Measurements from ENCODE around the gene NTS. TPM values are rescaled to one million over a fixed set of nuclear protein-coding genes. Genes with fewer than 3 reads are reported as not detected.

The NTS gene, protein sequence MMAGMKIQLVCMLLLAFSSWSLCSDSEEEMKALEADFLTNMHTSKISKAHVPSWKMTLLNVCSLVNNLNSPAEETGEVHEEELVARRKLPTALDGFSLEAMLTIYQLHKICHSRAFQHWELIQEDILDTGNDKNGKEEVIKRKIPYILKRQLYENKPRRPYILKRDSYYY
- under 1 TPM in 4 of 6 experiments, not detected in 2; 0.24 to 0.56 (median 0.37) TPM for total RNA-seq
- long read RNA-seq = 0 reads

- DNase-seq = no peak
These were observed at the start of gene NTS for GRCh38 chr12:85874031-85874461. TSS of gene NTS (plus strand) at chr12:85874295. CDS start at chr12:85874404, 109 bp downstream.

DNA sequence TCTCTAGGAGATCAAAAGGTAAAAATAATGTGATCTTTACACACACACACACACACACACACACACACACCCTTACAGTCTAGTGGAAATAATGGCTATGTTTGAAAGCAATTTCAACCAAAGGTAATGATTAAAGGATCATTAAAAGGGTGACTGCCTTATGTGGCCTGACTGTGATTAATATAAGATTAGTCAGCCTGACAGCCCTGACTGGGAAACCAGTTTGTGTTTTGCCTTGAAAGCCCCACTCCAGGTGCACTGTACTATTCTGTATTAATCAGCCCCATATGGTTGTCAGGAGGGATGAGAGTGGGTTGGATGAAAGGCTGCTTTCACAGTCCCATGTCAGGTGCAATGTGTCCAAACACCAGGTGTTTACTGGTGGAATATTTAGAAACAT is 48.3 kb upstream of the NTS start:
- H3K27ac ChIP-seq = no peak overlapping the region
- intact Hi-C loops (cut with DNase I) = no loop called here
- ATAC-seq = no peak

More at GRCh38 chr12:85874031-85874461, at the start of gene NTS:
- 7% methylated on average over 3 of the region's 3 CpGs for WGBS (ENCODE audit: insufficient coverage, low coverage, low lambda C conversion rate, missing lambda C conversion rate)
- Histone ChIP-seq H3K27ac (no peak within 1 kb of the TSS), H3K4me1 (no peaks in the 10 kb centered on the region), H3K36me3 (no peaks in the 10 kb centered on the region), H3K27me3 (no peaks in the 10 kb centered on the region), H3K4me3 (no peak within 1 kb of the TSS), H3K9me3 (no peaks in the 10 kb centered on the region)
- TF ChIP-seq, protein P1, sequence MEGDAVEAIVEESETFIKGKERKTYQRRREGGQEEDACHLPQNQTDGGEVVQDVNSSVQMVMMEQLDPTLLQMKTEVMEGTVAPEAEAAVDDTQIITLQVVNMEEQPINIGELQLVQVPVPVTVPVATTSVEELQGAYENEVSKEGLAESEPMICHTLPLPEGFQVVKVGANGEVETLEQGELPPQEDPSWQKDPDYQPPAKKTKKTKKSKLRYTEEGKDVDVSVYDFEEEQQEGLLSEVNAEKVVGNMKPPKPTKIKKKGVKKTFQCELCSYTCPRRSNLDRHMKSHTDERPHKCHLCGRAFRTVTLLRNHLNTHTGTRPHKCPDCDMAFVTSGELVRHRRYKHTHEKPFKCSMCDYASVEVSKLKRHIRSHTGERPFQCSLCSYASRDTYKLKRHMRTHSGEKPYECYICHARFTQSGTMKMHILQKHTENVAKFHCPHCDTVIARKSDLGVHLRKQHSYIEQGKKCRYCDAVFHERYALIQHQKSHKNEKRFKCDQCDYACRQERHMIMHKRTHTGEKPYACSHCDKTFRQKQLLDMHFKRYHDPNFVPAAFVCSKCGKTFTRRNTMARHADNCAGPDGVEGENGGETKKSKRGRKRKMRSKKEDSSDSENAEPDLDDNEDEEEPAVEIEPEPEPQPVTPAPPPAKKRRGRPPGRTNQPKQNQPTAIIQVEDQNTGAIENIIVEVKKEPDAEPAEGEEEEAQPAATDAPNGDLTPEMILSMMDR (IDR thresholded peaks at IDR 0.05) = no peak
- TF ChIP-seq POLR2A (IDR thresholded peaks at IDR 0.05) = no peak
- intact Hi-C loops (cut with DNase I) = loop anchor here in 1 of 2 donors (10.0 kb wide), 1 partner anchor 399 kb away; no protein-coding TSS in a partner anchor
- peak in 1 of 4 donors; percentile 19 for ATAC-seq

DNA sequence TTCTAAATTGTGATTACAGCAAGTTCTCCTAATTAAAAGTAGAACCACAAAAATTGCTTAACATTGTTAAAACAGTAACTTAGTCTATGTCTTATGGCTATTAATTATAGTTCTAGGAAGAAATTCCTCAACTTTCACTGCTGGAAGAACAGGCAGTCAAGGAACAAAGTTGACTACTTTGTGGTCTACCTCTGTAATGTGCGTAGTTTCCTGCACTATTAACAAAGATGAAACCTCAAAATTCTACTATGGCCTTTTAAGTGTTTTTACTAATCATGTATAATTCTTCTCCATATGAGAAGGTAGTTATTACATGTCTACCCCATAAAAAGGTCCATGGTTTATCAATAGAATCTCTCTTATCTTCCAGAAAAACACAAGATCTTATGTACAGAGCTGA is 45.5 kb upstream of the NTS start:
- Histone ChIP-seq H3K4me3 (no peak overlapping the region), H3K27ac (no peak overlapping the region), H3K9me3 (no peaks in the 10 kb centered on the region), H3K36me3 (no peaks in the 10 kb centered on the region), H3K4me1 (no peaks in the 10 kb centered on the region), H3K27me3 (no peaks in the 10 kb centered on the region)
- ATAC-seq (no peak), DNase-seq (no peak)
- 76% methylated on average over 1 of the region's 1 CpG for WGBS (ENCODE audit: insufficient coverage, low coverage, low lambda C conversion rate, missing lambda C conversion rate)
- intact Hi-C loops (cut with DNase I) = no loop called here
- TF ChIP-seq, protein P1 (IDR thresholded peaks at IDR 0.05) = no peak
- no peak for TF ChIP-seq POLR2A (IDR thresholded peaks at IDR 0.05)

More for the DNA sequence above, 48.3 kb upstream of the NTS start:
- Histone ChIP-seq H3K4me1 (no peaks in the 10 kb centered on the region), H3K27me3 (no peaks in the 10 kb centered on the region), H3K4me3 (no peak overlapping the region), H3K36me3 (no peaks in the 10 kb centered on the region), H3K9me3 (no peaks in the 10 kb centered on the region)
- DNase-seq = no peak
- no peak for TF ChIP-seq POLR2A (IDR thresholded peaks at IDR 0.05)
- TF ChIP-seq, protein P1 (IDR thresholded peaks at IDR 0.05) = no peak

DNA sequence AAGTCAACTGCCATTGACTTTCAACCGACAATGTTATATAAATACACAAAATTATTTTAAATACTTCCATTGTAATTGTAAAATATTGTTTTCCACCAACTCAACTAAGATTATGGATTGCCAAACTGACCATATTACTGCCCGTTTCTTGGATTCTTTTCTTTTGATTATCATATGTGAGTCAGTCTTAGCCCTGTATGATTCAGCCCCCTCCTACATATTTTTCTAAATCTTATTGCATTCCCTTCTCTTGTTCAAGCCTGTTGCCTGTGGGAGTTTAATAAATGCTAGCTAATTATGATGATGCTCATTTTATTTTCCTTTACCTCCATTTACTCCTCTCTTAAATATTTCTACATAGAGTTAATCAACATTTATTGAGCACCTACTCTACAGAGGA is 44.7 kb upstream of the NTS start:
- H3K4me1 ChIP-seq = no peaks in the 10 kb centered on the region
- no peaks in the 10 kb centered on the region for H3K27me3 ChIP-seq
- no peaks in the 10 kb centered on the region for H3K9me3 ChIP-seq
- H3K36me3 ChIP-seq = no peaks in the 10 kb centered on the region
- TF ChIP-seq, protein P1 (IDR thresholded peaks at IDR 0.05) = no peak
- TF ChIP-seq POLR2A (IDR thresholded peaks at IDR 0.05) = no peak
- DNase-seq (no peak), ATAC-seq (no peak)
- WGBS (ENCODE audit: insufficient coverage, low coverage, low lambda C conversion rate, missing lambda C conversion rate) = 62% methylated on average over 2 of the region's 2 CpGs
- no peak overlapping the region for H3K4me3 ChIP-seq
- intact Hi-C loops (cut with DNase I) = no loop called here
- H3K27ac ChIP-seq = no peak overlapping the region

Measured in right lobe of liver (tissue), 6 donors.